ENCODE data around the gene VAMP2. TPM values are rescaled to one million over a fixed set of nuclear protein-coding genes. Genes with fewer than 3 reads are reported as not detected.

VAMP2 gene
- total and polyA plus RNA-seq, 2 donors = 7.4 to 73.9 TPM

DNA sequence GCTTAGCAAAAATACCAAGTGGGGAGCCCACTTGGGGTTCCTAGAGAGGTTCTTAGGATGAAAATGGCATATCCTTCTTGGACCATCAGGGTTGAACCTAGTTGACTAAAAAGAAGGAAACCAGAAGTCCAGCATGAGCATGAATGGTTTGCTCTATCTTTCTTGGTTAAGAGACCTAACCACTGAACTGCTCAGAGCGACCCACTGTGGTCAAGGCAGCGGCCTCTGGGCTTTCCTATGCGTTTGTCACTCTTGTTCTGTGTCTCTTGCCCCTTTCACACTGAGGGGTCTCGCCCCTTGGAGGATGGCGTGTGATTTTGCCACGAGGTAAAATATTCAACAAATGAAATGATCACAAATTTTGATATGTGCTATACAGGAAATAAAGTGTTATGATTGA, 27.8 kb upstream of the VAMP2 start:
- no peak for DNase-seq (ENCODE audit: low read depth in 6 of 9, low spot score in 9 of 9)
- 60% methylated on average over 6 of the region's 6 CpGs for WGBS
- Histone ChIP-seq H3K27ac (ENCODE audit: low read depth in 1 of 2, low read length in 1 of 2) (peak overlapping the region in 1 of 2 donors; percentile 13), H3K36me3 (ENCODE audit: control insufficient read depth in 2 of 2, insufficient read depth in 2 of 2, low read length in 1 of 2) (no peaks in the 10 kb centered on the region), H3K27me3 (ENCODE audit: control insufficient read depth in 2 of 2, insufficient read depth in 1 of 2, low read length in 1 of 2) (peaks cover 0 to 7% of the 10 kb centered on the region in 2 donors), H3K4me1 (ENCODE audit: control insufficient read depth in 2 of 2, insufficient read depth in 2 of 2, low read length in 2 of 2) (peaks cover 37 to 62% of the 10 kb centered on the region in 2 donors), H3K9me3 (ENCODE audit: control insufficient read depth in 2 of 2, insufficient read depth in 1 of 2, low read length in 1 of 2) (no peaks in the 10 kb centered on the region), H3K4me3 (ENCODE audit: low read length in 2 of 2) (peak overlapping the region in 1 of 2 donors; percentile 21)

DNA sequence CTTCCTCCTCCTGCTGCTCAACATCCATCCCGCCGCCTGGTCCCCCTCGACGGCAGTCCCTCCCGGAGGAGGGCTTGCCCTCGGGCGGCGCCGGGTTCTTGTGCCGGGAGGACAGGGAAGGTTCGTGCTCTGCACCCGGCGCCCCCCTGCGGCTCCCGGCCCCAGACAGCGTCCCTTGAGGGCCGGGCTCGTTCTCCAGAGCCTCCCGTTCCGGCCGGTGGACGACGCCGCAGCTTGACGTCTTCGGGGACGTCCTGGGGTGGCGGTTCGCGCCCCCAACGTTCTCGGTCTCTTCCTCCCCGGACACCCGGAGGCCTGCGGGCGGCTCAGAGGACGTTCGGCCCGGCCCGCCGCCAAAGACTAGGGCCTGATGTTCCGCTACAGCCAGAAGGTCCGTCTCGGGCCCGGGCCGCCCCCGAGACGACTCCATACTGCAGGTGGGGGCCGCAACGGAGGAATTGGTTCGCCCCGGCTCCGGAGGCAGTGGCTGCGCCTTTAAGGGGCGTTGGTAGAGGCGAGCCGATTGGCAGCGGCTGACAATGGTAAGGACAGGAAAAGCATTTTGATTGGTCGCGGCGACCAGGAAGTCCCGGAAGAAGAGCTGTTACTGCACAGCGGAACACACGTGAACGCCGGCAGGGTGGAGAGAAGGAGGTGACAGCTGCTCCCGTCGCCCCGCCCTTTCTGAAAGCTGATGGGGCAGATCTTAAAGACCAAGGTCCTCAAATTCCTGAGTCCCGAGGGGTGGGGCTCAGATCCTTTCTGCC, 27.1 kb upstream of the VAMP2 start, which contains the start of gene BORCS6:
Gene BORCS6, minus strand, starts transcription at position 470 of the 767 bp plus-strand sequence. Its CDS starts 40 bp downstream, at position 430.
- peak; percentile 88 to 98 (median 94) for DNase-seq (ENCODE audit: low read depth in 6 of 9, low spot score in 9 of 9)
- H3K27me3 ChIP-seq (ENCODE audit: control insufficient read depth in 2 of 2, insufficient read depth in 1 of 2, low read length in 1 of 2) = peaks cover 0 to 10% of the 10 kb centered on the region in 2 donors
- no peaks in the 10 kb centered on the region for H3K36me3 ChIP-seq (ENCODE audit: control insufficient read depth in 2 of 2, insufficient read depth in 2 of 2, low read length in 1 of 2)
- peaks cover 37 to 64% of the 10 kb centered on the region in 2 donors for H3K4me1 ChIP-seq (ENCODE audit: control insufficient read depth in 2 of 2, insufficient read depth in 2 of 2, low read length in 2 of 2)
- H3K4me3 ChIP-seq (ENCODE audit: low read length in 2 of 2) = peak within 1 kb of the TSS; percentile 83 to 86
- H3K9me3 ChIP-seq (ENCODE audit: control insufficient read depth in 2 of 2, insufficient read depth in 1 of 2, low read length in 1 of 2) = no peaks in the 10 kb centered on the region
- WGBS = under 1% methylated on average over 70 of the region's 70 CpGs
- H3K27ac ChIP-seq (ENCODE audit: low read depth in 1 of 2, low read length in 1 of 2) = peak within 1 kb of the TSS; percentile 87 to 96

DNA sequence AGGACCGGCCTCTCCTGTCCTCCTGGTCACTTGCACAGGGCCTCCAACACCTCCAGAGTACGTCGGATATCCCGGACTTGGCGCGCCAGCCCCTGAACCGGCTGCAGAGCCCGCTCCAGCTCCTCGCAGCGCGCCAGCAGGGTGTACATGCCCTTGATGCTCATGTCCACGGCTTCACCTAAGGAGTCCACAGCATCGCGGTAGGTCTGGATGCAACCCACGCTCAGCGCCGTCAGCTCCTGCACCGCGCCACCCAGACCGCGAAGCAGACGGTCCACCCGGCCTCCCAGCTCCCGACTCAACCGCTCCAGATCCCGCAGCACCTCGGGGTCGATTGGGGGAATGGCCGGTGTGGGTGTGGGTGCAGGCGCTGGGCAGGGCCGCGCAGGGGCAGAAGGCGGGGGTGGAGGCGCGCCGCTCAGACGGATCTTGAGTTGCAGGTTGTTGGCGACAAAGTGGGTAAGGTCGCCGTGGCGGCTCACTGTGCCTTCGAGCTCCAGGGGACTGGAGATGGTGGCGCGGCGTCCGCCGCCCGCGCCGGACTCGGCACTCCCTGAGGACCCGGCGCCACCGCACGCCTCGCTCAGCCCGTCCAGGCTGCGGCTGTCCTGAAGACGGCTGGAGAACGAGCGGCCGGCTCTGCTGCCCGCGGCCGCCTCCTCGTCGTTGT, 26.4 kb upstream of the VAMP2 start:
- H3K9me3 ChIP-seq (ENCODE audit: control insufficient read depth in 2 of 2, insufficient read depth in 1 of 2, low read length in 1 of 2) = no peaks in the 10 kb centered on the region
- 8% methylated on average over 67 of the region's 67 CpGs for WGBS
- DNase-seq (ENCODE audit: low read depth in 6 of 9, low spot score in 9 of 9) = peak in 2 of 9 donors; percentile 34 to 43
- H3K4me3 ChIP-seq (ENCODE audit: low read length in 2 of 2) = peak overlapping the region; percentile 83 to 86
- peaks cover 0 to 17% of the 10 kb centered on the region in 2 donors for H3K27me3 ChIP-seq (ENCODE audit: control insufficient read depth in 2 of 2, insufficient read depth in 1 of 2, low read length in 1 of 2)
- H3K27ac ChIP-seq (ENCODE audit: low read depth in 1 of 2, low read length in 1 of 2) = peak overlapping the region; percentile 87 to 96
- H3K36me3 ChIP-seq (ENCODE audit: control insufficient read depth in 2 of 2, insufficient read depth in 2 of 2, low read length in 1 of 2) = no peaks in the 10 kb centered on the region
- peaks cover 37 to 64% of the 10 kb centered on the region in 2 donors for H3K4me1 ChIP-seq (ENCODE audit: control insufficient read depth in 2 of 2, insufficient read depth in 2 of 2, low read length in 2 of 2)

DNA sequence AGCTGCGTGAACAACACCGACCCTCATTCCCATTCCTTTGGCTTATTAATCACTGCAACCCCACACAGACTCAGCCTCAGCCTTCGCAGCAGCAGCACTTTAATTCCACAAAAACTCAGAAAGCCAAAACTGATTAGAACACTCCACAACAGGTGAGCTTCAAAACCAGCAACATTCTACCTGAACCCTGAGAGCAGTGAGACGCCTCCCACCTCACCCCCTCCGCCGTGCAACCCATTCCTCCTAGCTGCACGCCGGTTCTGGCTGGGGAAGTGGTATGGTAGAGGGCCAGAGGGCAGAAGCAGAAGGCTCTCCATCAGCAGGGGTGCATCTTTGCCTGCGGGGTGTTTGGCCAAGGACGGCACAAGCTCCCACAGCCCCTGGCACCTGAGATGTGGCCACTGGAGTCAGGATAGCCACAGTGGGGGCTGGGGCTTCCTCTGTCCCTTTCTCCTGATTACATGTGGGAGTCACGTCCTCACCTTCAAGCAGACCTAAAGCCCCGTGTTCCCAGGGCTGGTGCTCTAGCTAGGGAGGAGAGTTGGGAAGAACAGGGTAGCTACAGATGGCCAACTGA, 25.6 kb upstream of the VAMP2 start:
- H3K4me3 ChIP-seq (ENCODE audit: low read length in 2 of 2) = peak overlapping the region; percentile 83 to 86
- peaks cover 37 to 66% of the 10 kb centered on the region in 2 donors for H3K4me1 ChIP-seq (ENCODE audit: control insufficient read depth in 2 of 2, insufficient read depth in 2 of 2, low read length in 2 of 2)

DNA sequence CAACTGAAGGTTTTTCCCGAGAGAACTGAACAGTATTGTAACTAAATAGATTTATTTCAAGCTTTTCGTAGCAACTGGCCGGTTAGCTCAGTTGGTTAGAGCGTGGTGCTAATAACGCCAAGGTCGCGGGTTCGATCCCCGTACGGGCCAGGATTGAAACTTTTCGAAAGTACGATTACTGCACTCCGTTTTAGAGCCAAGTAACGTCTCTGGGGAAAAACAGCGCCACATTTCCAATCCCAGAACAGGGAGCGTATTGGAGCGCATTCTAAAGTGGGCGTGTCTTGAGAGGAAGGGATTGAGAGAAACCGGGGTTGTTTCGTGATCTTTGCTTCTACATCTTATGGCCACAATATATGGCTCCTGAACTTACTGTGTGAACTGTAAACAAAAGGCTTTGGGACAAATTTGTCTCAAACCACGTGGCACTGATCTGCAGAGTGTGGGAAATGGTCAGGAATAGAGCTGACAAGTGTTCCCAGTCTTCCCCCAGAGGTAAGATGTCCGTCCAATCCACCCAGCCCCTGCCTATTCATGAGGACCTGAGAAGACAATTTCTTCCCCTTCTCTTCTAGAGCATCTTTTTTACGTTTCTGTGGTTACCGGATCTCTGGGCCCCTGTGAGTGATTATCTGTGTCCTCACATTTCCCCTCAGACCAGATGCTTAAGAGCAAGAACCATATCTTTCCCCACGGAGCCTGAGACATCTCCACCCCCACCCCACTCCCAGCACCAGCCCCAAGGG, 24.9 kb upstream of the VAMP2 start:
- DNase-seq (ENCODE audit: low read depth in 6 of 9, low spot score in 9 of 9) = peak in 7 of 9 donors; percentile 61 to 92 (median 83)
- Histone ChIP-seq H3K9me3 (ENCODE audit: control insufficient read depth in 2 of 2, insufficient read depth in 1 of 2, low read length in 1 of 2) (no peaks in the 10 kb centered on the region), H3K4me3 (ENCODE audit: low read length in 2 of 2) (peak overlapping the region; percentile 80 to 83), H3K27ac (ENCODE audit: low read depth in 1 of 2, low read length in 1 of 2) (peak overlapping the region; percentile 89 to 90), H3K36me3 (ENCODE audit: control insufficient read depth in 2 of 2, insufficient read depth in 2 of 2, low read length in 1 of 2) (no peaks in the 10 kb centered on the region), H3K4me1 (ENCODE audit: control insufficient read depth in 2 of 2, insufficient read depth in 2 of 2, low read length in 2 of 2) (peaks cover 36 to 64% of the 10 kb centered on the region in 2 donors), H3K27me3 (ENCODE audit: control insufficient read depth in 2 of 2, insufficient read depth in 1 of 2, low read length in 1 of 2) (peaks cover 0 to 24% of the 10 kb centered on the region in 2 donors)
- WGBS = 1% methylated on average over 25 of the region's 25 CpGs

More for the DNA sequence above, 25.6 kb upstream of the VAMP2 start:
- DNase-seq (ENCODE audit: low read depth in 6 of 9, low spot score in 9 of 9) = no peak
- no peaks in the 10 kb centered on the region for H3K36me3 ChIP-seq (ENCODE audit: control insufficient read depth in 2 of 2, insufficient read depth in 2 of 2, low read length in 1 of 2)
- H3K27me3 ChIP-seq (ENCODE audit: control insufficient read depth in 2 of 2, insufficient read depth in 1 of 2, low read length in 1 of 2) = peaks cover 0 to 20% of the 10 kb centered on the region in 2 donors
- 56% methylated on average over 12 of the region's 12 CpGs for WGBS
- peak overlapping the region; percentile 67 to 90 for H3K27ac ChIP-seq (ENCODE audit: low read depth in 1 of 2, low read length in 1 of 2)
- no peaks in the 10 kb centered on the region for H3K9me3 ChIP-seq (ENCODE audit: control insufficient read depth in 2 of 2, insufficient read depth in 1 of 2, low read length in 1 of 2)

DNA sequence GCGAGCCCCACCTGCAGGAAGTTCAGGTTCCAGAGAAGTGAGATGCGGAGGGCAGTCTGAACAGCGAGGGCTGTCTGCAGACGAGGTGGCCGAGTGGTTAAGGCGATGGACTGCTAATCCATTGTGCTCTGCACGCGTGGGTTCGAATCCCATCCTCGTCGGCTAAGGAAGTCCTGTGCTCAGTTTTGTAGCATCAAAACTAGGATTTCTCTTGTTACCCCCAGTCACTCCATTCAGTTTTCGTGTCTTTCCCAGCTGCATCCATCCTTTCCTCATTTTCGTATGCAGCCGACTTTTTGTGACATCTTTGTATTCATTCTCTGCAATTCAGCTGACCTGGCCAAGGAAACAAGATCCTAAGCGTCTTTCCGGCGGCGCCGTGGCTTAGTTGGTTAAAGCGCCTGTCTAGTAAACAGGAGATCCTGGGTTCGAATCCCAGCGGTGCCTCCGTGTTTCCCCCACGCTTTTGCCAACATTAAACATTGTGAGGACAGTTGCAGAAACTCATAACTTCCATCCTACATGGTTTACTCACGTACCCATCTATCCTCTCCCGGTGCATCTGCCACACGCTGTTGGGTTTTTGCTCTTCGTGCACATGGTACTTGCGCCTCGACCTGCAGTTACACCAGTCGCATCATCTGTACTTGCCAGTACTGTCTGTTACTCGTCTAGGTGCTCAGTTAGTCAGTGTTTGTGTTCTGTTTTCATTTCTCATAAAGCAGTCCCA, 24.2 kb upstream of the VAMP2 start:
- peak overlapping the region; percentile 52 to 80 for H3K4me3 ChIP-seq (ENCODE audit: low read length in 2 of 2)
- peak in 8 of 9 donors; percentile 76 to 94 (median 83) for DNase-seq (ENCODE audit: low read depth in 6 of 9, low spot score in 9 of 9)
- H3K4me1 ChIP-seq (ENCODE audit: control insufficient read depth in 2 of 2, insufficient read depth in 2 of 2, low read length in 2 of 2) = peaks cover 33 to 56% of the 10 kb centered on the region in 2 donors
- no peaks in the 10 kb centered on the region for H3K9me3 ChIP-seq (ENCODE audit: control insufficient read depth in 2 of 2, insufficient read depth in 1 of 2, low read length in 1 of 2)
- H3K27ac ChIP-seq (ENCODE audit: low read depth in 1 of 2, low read length in 1 of 2) = peak overlapping the region; percentile 89 to 90
- H3K27me3 ChIP-seq (ENCODE audit: control insufficient read depth in 2 of 2, insufficient read depth in 1 of 2, low read length in 1 of 2) = peaks cover 0 to 30% of the 10 kb centered on the region in 2 donors
- WGBS = under 1% methylated on average over 32 of the region's 32 CpGs
- H3K36me3 ChIP-seq (ENCODE audit: control insufficient read depth in 2 of 2, insufficient read depth in 2 of 2, low read length in 1 of 2) = no peaks in the 10 kb centered on the region

DNA sequence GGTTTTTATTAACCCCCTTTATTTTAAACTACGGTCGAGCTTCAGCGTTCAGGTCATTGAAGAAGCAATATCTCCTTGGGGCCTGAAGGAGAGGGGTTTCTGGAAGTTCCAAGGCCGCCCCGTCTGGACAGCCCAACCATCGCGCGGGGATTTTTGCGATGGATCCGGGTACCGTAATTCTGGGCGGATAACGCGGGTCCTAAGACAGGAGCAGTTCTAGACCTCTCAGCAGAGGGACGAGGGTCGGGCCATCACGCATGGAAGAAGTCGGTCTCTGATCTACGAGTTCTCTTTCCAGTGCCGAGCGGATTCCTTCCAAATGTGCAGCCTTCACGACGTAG, 23.7 kb upstream of the VAMP2 start:
- WGBS = under 1% methylated on average over 23 of the region's 23 CpGs
- Histone ChIP-seq H3K9me3 (ENCODE audit: control insufficient read depth in 2 of 2, insufficient read depth in 1 of 2, low read length in 1 of 2) (no peaks in the 10 kb centered on the region), H3K4me1 (ENCODE audit: control insufficient read depth in 2 of 2, insufficient read depth in 2 of 2, low read length in 2 of 2) (peaks cover 30 to 51% of the 10 kb centered on the region in 2 donors), H3K27me3 (ENCODE audit: control insufficient read depth in 2 of 2, insufficient read depth in 1 of 2, low read length in 1 of 2) (peaks cover 0 to 31% of the 10 kb centered on the region in 2 donors), H3K4me3 (ENCODE audit: low read length in 2 of 2) (peak overlapping the region; percentile 52 to 80), H3K36me3 (ENCODE audit: control insufficient read depth in 2 of 2, insufficient read depth in 2 of 2, low read length in 1 of 2) (no peaks in the 10 kb centered on the region), H3K27ac (ENCODE audit: low read depth in 1 of 2, low read length in 1 of 2) (peak overlapping the region; percentile 89 to 90)
- no peak for DNase-seq (ENCODE audit: low read depth in 6 of 9, low spot score in 9 of 9)
